Activated effector memory CD4-positive, alpha-beta T cell treated with anti-CD3 and anti-CD28 coated beads, Interleukin-2, amount 50 U/mL, for 16 hours (primary cell): ENCODE measurements around the gene RCOR2.

ENCODE experiments used
- DNase-seq: peaks from one replicate; pipeline ENCODE4 v3.0.0-alpha.2; 2020

The RCOR2 gene

DNA sequence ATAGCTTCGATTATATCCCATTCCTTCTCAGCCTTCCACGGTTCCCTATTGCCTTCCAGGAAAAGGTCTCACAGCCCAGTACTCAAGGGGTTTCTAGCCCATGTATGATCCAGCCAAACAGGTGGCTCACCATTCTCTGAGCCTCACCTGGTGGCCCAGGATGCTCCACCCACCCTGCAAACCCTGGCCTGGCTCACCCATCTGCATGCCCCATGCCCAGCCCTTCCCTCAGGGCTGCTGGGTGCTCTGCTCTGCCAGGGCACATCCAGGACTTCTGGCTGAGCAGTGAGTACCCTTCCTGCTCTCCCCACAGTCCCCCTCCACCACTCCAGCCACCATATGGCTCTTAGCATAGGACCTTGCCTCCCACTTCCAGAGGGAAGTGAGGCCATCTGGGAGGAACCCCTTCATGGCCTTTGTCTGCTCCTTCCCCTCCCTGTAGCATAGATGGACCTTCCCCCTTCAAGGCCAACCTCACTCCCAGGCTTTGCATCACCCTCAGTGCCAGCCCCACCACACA lies 5.8 kb upstream of the RCOR2 start:
- DNase-seq, result no peak

- peak; percentile 76 for DNase-seq
These were observed 4.0 kb upstream of the RCOR2 start for GRCh38 chr11:63920939-63921417.

DNA sequence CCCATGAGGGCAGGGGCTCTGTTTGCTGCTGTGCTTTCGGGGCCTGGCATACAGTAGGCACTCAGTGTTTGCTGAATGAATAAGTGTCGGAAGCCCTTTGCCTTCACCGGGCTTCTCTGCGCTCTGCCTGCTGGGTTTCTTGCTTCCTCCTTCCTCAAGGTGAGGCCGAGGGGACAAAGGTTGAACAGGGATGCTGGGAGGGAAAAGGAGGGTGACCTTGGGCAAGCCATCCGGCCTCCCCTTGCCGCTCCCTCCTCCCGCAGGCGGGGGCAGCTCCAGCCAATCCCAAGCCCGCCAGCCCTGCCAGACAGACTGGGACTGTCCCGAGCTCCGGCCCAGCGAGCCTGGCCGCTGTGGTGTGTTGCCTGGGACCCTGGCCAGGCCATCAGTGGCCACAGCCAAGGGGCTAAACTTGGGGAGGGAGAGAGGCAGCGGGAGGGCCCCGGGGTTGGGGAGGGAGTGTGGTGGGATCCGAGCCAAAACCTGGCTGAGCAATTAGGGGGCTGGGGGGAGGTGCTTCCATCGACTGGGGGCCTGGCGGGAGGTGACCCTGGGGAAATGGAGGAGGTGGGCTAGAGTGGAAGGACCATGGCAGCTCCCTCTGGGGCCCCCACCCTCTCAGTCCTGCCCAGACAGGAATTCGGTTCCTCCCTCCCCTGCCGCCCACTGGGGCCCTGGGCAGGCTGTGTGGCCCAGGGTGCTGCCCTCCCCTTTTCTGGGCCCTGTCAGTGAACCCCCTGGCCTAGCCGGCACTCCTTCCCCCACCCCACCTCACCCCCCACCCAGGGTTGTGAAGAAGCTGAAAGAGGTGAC lies 3.4 kb upstream of the RCOR2 start:
- DNase-seq, result no peak

DNA sequence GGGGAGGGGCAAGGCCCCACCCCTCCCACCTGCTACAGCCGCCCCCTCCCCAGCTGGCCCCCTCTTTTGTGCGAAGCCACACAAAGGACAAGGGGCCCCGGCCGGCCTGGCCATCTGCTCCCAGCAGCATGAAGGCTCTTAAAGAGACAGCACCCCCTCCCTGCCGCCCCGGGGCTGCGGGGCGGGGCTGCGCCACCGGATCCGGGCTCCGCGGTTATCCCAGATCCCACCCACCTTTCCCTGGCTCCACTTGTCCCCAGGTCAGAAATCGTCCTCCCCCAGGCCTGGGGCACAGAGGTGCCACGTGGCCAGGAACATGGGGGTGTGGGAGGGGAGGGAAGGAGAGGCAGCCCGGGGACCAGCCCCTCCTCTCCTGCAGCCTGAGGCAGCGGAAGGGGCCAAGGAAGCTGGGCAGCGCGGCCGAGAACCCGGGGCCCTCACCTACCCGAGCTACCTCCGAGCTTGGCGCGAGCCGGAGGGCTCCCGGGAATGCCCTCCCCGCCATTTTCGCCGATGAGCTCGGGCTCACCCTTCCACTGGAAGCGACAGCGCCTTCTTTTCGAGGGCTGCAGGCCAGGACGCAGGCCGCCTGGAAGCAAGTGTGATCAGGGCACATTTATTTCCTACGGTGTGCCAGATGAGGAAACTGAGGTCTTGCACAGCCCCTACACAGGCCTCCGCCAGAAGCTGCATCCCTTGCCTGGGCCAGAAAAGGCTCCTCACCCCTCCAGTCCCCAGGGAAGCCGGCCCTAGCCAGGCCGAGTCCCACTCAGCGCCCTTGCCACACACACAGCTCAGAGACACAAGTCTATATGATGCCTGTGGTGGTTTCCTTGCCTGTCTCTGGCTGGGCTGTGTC lies 2.5 kb upstream of the RCOR2 start:
- no peak for DNase-seq

DNA sequence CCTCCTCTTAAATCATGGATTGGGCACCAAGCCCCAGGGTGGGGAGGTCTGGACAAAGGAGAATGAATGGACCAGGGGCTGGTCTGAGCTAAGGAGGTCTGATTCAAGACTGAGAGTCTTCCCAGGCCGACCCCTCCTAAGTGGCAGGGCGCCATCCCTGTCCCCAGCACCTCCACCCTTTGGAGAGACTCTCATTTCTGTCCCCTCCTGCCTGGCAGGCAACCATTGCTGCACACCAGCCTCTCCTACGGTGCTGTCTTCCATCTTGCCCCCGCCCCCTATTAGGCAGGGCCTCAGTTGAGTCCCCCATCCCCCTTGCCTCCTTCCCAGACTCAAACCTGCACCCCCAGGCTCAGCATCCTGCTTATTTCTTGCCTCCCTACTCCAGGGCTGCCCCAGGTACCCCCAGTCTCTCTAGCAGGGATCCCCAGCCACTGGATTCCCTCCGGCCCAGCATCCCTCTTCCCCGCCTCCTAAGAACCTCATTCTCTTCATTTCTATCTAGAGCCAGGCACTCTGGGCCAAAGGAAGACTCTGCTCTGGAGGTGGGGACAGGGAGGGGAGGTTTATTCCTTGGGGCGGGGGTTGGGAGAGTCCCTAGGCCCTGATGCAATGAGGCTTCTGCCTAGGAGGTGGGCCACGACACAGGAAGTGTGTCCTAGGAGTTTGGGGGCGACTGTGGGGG lies 1.7 kb upstream of the RCOR2 start:
- DNase-seq, result no peak

DNA sequence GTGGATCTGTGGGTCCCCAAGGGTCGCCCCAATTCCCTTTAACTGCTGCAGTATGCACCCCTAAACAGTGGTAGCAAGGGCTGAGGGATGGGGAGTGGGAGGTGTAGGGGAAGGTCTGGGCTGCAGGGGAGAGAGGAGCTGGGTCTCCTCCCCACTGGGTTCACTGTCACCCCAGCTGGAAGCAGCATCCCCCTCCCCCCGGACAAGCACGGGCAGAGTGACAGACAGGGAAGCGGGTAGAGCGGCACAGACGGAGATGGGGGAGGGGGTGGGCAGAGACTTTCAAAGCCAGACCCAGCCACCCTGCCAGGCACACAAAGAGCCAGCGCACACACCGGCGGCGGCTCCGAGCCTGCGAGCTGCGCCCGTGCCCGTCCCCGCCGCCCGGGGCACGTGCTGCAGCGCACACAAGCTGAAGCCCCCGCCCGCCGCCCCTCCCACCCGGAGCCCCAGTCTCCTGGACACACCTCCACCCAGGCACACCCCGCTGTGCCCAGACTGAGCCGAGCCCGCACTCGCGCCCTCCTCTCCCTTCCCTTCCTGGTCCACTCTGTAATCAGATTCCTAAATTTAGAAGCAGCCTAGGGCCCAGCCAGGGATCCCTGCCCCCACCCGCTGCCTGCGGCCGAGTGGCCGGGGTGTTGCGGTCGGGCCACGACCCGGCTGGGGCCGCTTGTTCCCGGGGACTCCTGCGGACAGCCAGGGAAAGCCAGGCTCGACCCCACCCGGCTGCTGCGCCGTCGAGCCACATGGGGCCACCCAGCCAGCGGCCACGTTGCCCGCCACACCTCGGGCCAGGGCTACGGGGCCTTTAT lies 935 bp upstream of the RCOR2 start:
- peak; percentile 71 for DNase-seq

GRCh38 chr11:63915961-63916836 lies 765 bp downstream of the RCOR2 start:
- DNase-seq, result peak; percentile 71

- DNase-seq, result no peak
These were observed 1.9 kb downstream of the RCOR2 start for GRCh38 chr11:63914896-63915691.

- no peak for DNase-seq
These were observed 2.8 kb downstream of the RCOR2 start for GRCh38 chr11:63913866-63914830.

GRCh38 chr11:63912678-63913077 lies 4.3 kb downstream of the RCOR2 start:
- no peak for DNase-seq

- DNase-seq, result no peak
These were observed 5.1 kb downstream of the RCOR2 start for GRCh38 chr11:63911876-63912275.

GRCh38 chr11:63911440-63911839 lies 5.5 kb downstream of the RCOR2 start:
- DNase-seq, result no peak

DNA sequence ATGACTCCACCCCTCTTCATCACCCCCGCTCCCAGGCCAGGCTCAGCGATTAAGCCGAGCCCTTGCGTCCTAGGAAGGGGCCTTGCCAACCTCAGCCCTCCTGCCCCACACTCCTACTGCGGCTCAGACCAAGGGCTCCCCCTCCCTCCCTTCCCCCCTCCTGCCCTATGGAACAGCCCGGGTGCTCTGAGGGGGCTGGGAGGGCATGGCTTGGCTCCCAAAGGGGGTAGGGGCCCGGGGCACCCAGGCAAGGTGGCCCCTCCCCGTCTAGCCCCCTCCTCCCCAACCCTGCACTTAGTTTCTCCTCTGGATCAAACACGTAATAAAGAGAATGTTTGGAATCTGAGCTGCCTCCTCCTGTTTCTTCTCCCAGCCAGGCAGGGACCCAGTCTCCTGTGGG lies 6.3 kb downstream of the RCOR2 start:
- DNase-seq, result no peak

DNA sequence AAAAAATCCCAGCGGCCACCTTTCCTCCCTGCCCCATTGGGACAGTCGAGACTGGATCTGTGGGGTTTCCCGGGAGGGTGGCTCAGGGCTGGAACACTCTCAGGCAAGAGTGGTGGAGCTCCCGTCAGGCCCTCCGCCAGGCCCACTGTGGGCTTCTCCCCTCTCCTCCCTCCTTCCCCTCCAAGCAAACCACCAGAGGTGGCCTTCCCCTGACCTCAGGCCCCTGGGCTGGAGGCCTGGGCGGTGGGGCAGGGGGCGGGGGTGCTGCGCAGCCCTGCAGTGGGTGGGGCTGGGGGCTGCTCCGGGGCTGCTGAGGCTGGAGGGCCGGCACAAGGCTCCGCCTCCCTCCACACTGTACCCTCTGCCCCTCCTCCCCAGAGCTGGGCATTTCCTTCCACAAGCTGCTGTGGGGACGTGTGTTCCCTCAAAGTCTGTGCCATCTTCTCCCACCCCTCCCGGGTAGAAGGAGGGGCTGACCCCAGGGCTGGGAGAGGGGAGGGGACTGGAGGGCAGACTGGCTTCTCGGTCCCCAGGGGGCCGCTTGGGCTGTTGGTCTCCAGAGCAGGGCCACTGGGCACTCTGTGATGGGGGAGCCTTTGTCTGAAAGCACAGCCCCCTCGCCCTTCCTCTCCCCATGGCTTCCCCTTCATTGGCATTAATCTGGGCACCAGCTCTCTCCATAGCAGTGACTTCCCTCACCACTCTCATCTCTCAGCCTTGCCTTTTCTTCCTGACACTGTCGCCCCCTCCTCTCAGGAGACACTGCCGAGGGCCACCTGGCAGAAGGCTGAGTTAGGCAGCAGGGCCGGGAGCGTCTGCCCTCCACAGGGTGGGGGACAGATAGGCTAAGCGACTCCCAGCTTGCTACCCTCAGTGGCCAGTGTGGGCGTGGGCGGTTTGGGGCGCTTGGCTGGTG lies 7.1 kb downstream of the RCOR2 start:
- DNase-seq, result no peak

GRCh38 chr11:63908631-63909401 lies 8.1 kb downstream of the RCOR2 start:
- DNase-seq, result no peak

GRCh38 chr11:63907808-63908530 lies 9.0 kb downstream of the RCOR2 start:
- no peak for DNase-seq
